IMR-90 (cell line): ENCODE data around the gene SERPINB2. TPM values are rescaled to one million over a fixed set of nuclear protein-coding genes. Genes with fewer than 3 reads are reported as not detected.
A peak's percentile ranks its signal among the peaks of the same experiment; 100 is the strongest.

Source experiments
- ATAC-seq: fragments of 200-7000 bp; cut with Tn5 transposase; 2 replicates; pipeline ENCODE4 v1.9.1; 2020; ENCODE audit warnings: low read depth, mild to moderate bottlenecking, moderate library complexity
- BruUV-seq: library from RNA; stranded (reverse); fragments of 400-500 nt; replicated peaks from 2 replicates; lab custom pipeline; 2021; lab: Mats Ljungman, UMichigan
- CTCF ChIA-PET: fragments of 300-600 bp; formaldehyde crosslinking; extraction: SDS; loops from one replicate; lab custom pipeline; 2021; ENCODE audit warnings: antibody characterized with exemption; lab: Yijun Ruan, JAX
- POLR2A ChIA-PET: fragments of 300-600 bp; sonication (Branson Sonifier 250); formaldehyde crosslinking; loops from one replicate; lab custom pipeline; 2022; ENCODE audit warnings: antibody characterized with exemption; ENCODE audit not compliant: unreplicated experiment; lab: Charles Lee
- DNase-seq: peaks from one replicate; pipeline ENCODE4 v3.0.0; 2013
- H2AFZ ChIP-seq: replicated peaks from 2 replicates; pipeline ENCODE3; 2013; ENCODE audit warnings: low read length, mild to moderate bottlenecking; ENCODE audit not compliant: poor library complexity
- H2AK5ac ChIP-seq: 2 replicates; pipeline ENCODE4 v1.6.1; 2013; ENCODE audit warnings: low read depth, low read length, inconsistent platforms
- H2AK9ac ChIP-seq: replicated peaks from 2 replicates; pipeline ENCODE3; 2013; ENCODE audit warnings: mild to moderate bottlenecking, low read depth, low read length, moderate library complexity; ENCODE audit not compliant: poor library complexity
- H2BK120ac ChIP-seq: 2 replicates; pipeline ENCODE4 v1.6.1; 2013; ENCODE audit warnings: low read depth, low read length, inconsistent platforms
- H2BK15ac ChIP-seq: 3 replicates; pipeline ENCODE4 v1.6.1; 2013; ENCODE audit warnings: low read depth, low read length, inconsistent platforms
- H2BK20ac ChIP-seq: 2 replicates; pipeline ENCODE4 v1.6.1; 2013; ENCODE audit warnings: low read depth, mild to moderate bottlenecking, inconsistent platforms, low read length, moderate library complexity
- H2BK5ac ChIP-seq: 2 replicates; pipeline ENCODE4 v1.6.1; 2013; ENCODE audit warnings: mild to moderate bottlenecking, low read depth, low read length, inconsistent platforms; ENCODE audit not compliant: poor library complexity, severe bottlenecking
- H3K14ac ChIP-seq: replicated peaks from 2 replicates; pipeline ENCODE4 v1.6.1; 2013; ENCODE audit warnings: low read depth, low read length, inconsistent platforms
- H3K18ac ChIP-seq: 2 replicates; pipeline ENCODE4 v1.6.1; 2013; ENCODE audit warnings: low read depth, low read length, control low read depth
- H3K23ac ChIP-seq: 2 replicates; pipeline ENCODE4 v1.6.1; 2013; ENCODE audit warnings: low read depth, low read length, inconsistent platforms
- H3K27ac ChIP-seq: 2 replicates; pipeline ENCODE4 v1.5.1; 2013; ENCODE audit warnings: mild to moderate bottlenecking, control low read depth, low read length; ENCODE audit not compliant: insufficient read depth
- H3K27me3 ChIP-seq: 2 replicates; pipeline ENCODE4 v1.6.1; 2013; ENCODE audit warnings: low read length; ENCODE audit not compliant: control insufficient read depth, insufficient read depth
- H3K36me3 ChIP-seq: 2 replicates; pipeline ENCODE4 v1.6.1; 2013; ENCODE audit warnings: low read length, mixed read lengths; ENCODE audit not compliant: control insufficient read depth, insufficient read depth
- H3K4ac ChIP-seq: 2 replicates; pipeline ENCODE4 v1.6.1; 2013; ENCODE audit warnings: low read depth, low read length, inconsistent platforms
- H3K4me1 ChIP-seq: 2 replicates; pipeline ENCODE4 v1.6.1; 2013; ENCODE audit warnings: low read length, mixed read lengths; ENCODE audit not compliant: control insufficient read depth, insufficient read depth
- H3K4me2 ChIP-seq: 2 replicates; pipeline ENCODE4 v1.6.1; 2013; ENCODE audit warnings: low read depth, mild to moderate bottlenecking, control low read depth, low read length, moderate library complexity
- H3K4me3 ChIP-seq: 2 replicates; pipeline ENCODE4 v1.5.1; 2013; ENCODE audit warnings: low read depth, mild to moderate bottlenecking, control low read depth, low read length, moderate library complexity; ENCODE audit not compliant: insufficient read depth
- H3K56ac ChIP-seq: 2 replicates; pipeline ENCODE4 v1.6.1; 2013; ENCODE audit warnings: low read length, inconsistent platforms; ENCODE audit not compliant: insufficient read depth; ENCODE audit errors: extremely low read depth
- H3K79me1 ChIP-seq, 2 experiments: 2 replicates each; pipeline ENCODE4 v1.6.1; 2013; ENCODE audit warnings: low read length in 2 of 2, inconsistent platforms in 1 of 2, low read depth in 1 of 2
- H3K9ac ChIP-seq: 2 replicates; pipeline ENCODE4 v1.6.1; 2013; ENCODE audit warnings: low read depth, low read length, control low read depth
- H3K9me1 ChIP-seq: 2 replicates; pipeline ENCODE4 v1.6.1; 2013; ENCODE audit warnings: low read length, inconsistent platforms; ENCODE audit not compliant: insufficient read depth
- H3K9me3 ChIP-seq: 2 replicates; pipeline ENCODE4 v1.6.1; 2013; ENCODE audit warnings: low read length; ENCODE audit not compliant: control insufficient read depth, insufficient read depth
- H4K20me1 ChIP-seq: 2 replicates; pipeline ENCODE4 v1.6.1; 2013; ENCODE audit warnings: low read length, inconsistent platforms; ENCODE audit not compliant: insufficient read depth
- H4K5ac ChIP-seq: 2 replicates; pipeline ENCODE4 v1.6.1; 2013; ENCODE audit warnings: mild to moderate bottlenecking, low read depth, low read length, control low read depth
- H4K8ac ChIP-seq, 2 experiments: 2 replicates each; pipeline ENCODE4 v1.6.1; 2013; ENCODE audit warnings: low read depth in 2 of 2, low read length in 2 of 2, control low read depth in 1 of 2, inconsistent platforms in 1 of 2
- H4K91ac ChIP-seq: 2 replicates; pipeline ENCODE4 v1.6.1; 2013; ENCODE audit warnings: low read depth, low read length, inconsistent platforms; ENCODE audit not compliant: insufficient read depth
- BHLHE40 ChIP-seq: fragments of 150-350 bp; IDR thresholded peaks from 2 replicates; pipeline ENCODE4 v1.6.1; 2016; ENCODE audit warnings: mild to moderate bottlenecking, low read depth, low read length
- CEBPB ChIP-seq: IDR thresholded peaks from 2 replicates; pipeline ENCODE4 v1.6.1; 2012; ENCODE audit warnings: low read depth, low read length, improper control_type of control experiment
- FOS ChIP-seq: fragments of 150-350 bp; IDR thresholded peaks from 2 replicates; pipeline ENCODE4 v1.6.1; 2016; ENCODE audit warnings: low read depth, low read length
- MAZ ChIP-seq: IDR thresholded peaks from 2 replicates; pipeline ENCODE4 v1.6.1; 2012; ENCODE audit warnings: low read depth, mild to moderate bottlenecking, low read length, improper control_type of control experiment, moderate library complexity, borderline replicate concordance
- MXI1 ChIP-seq: IDR thresholded peaks from 2 replicates; pipeline ENCODE4 v1.6.1; 2012; ENCODE audit warnings: low read depth, mild to moderate bottlenecking, low read length, moderate library complexity, borderline replicate concordance
- RAD21 ChIP-seq: IDR thresholded peaks from 2 replicates; pipeline ENCODE4 v1.6.1; 2012; ENCODE audit warnings: low read length, improper control_type of control experiment
- RCOR1 ChIP-seq: IDR thresholded peaks from 2 replicates; pipeline ENCODE4 v1.6.1; 2012; ENCODE audit warnings: mild to moderate bottlenecking, low read length, improper control_type of control experiment; ENCODE audit not compliant: insufficient replicate concordance
- WGBS, 2 experiments: methylation state at CpG; one replicate each; pipeline versions ENCODE4 v1.1.5 to v1.1.7; 2013; ENCODE audit warnings: missing lambda C conversion rate in 2 of 2; ENCODE audit not compliant: insufficient read length in 1 of 2; ENCODE audit errors: extremely low coverage in 2 of 2; 5-methylcytosine and 5-hydroxymethylcytosine counted together
- dilution Hi-C: fragments of 300-500 bp; cut with HindIII; formaldehyde crosslinking; loops from one replicate; pipeline ENCODE4 v1.14.3; 2018; ENCODE audit warnings: low sequenced_read_pairs; ENCODE audit not compliant: unreplicated experiment
- in situ Hi-C: fragments of 300-500 bp; cut with MboI; formaldehyde crosslinking; loops from 3 replicates; pipeline ENCODE4 v1.14.3; 2019; ENCODE audit warnings: low sequenced_read_pairs, inconsistent platforms, mixed read lengths
- intact Hi-C: fragments of 100-400 bp; cut with micrococcal nuclease; formaldehyde crosslinking; loops from 2 replicates; pipeline ENCODE4 v1.10.0; 2022
- polyA plus RNA-seq, 3 experiments: library from polyadenylated mRNA; depleted of rRNA; stranded (reverse); fragments of >200 nt; gene quantifications; 2 replicates each; pipeline ENCODE4 v1.2.3, GENCODE V29; 2012; ENCODE audit warnings: low replicate concordance in 1 of 3
- total RNA-seq: library from RNA; depleted of rRNA; stranded (reverse); fragments of >200 nt; gene quantifications from 2 replicates; pipeline ENCODE4 v1.2.3, GENCODE V29; 2012

SERPINB2 gene
- total and polyA plus RNA-seq, 2 of the 4 experiments (the other 2 are of a cell fraction): 32.1 to 43.0 TPM

GRCh38 chr18:63888470-63889190, 1.1 kb downstream of the SERPINB2 start:
- Histone ChIP-seq H3K9me3 (no peaks in the 10 kb centered on the region), H3K79me1 (no peaks in the 10 kb centered on the region), H4K5ac (no peak overlapping the region), H3K14ac (no peak overlapping the region), H3K4me3 (no peak overlapping the region), H3K4ac (no peak overlapping the region), H4K91ac (no peak overlapping the region), H2BK20ac (no peak overlapping the region), H2AFZ (no peak overlapping the region), H3K9me1 (no peaks in the 10 kb centered on the region; the same call in 1 of the 2 replicates), H2BK15ac (no peak overlapping the region), H4K8ac (no peak overlapping the region), H3K4me1 (no peaks in the 10 kb centered on the region), H2AK9ac (no peak overlapping the region), H2BK5ac (no peak overlapping the region), H4K20me1 (no peaks in the 10 kb centered on the region), H3K9ac (no peak overlapping the region), H3K56ac (no peak overlapping the region), H3K4me2 (no peak overlapping the region), H2AK5ac (no peak overlapping the region), H3K36me3 (no peaks in the 10 kb centered on the region), H2BK120ac (no peak overlapping the region), H3K23ac (no peak overlapping the region), H3K18ac (no peak overlapping the region), H3K27ac (no peak overlapping the region), H3K27me3 (no peaks in the 10 kb centered on the region)
- WGBS, 2 experiments: no CpG with 5 or more reads among the region's 1 CpG
- ChIA-PET POLR2A (no interaction called here), CTCF (no interaction called here)
- no peak for DNase-seq
- in situ Hi-C loops: no loop called here
- dilution Hi-C loops: no loop called here
- intact Hi-C loops: no loop called here
- TF ChIP-seq RAD21: no peak
- no peak for TF ChIP-seq BHLHE40
- no peak for TF ChIP-seq FOS
- TF ChIP-seq RCOR1: no peak
- TF ChIP-seq MXI1: no peak
- peak; percentile 71 for TF ChIP-seq CEBPB
- no peak for TF ChIP-seq MAZ
- no TSS peak for BruUV-seq
- ATAC-seq: no peak
